Omental fat pad (tissue), 4 donors: ENCODE results near the gene DNM1. TPM values are rescaled to one million over a fixed set of nuclear protein-coding genes. Genes with fewer than 3 reads are reported as not detected.
"Not testable (repeated sequence)": the region's sequence is repeated elsewhere in the genome, so short reads cannot be mapped to it uniquely, and the experiment has no call there.

Source experiments
- ATAC-seq: fragments of 150-250 bp; one replicate; pipeline ENCODE4 v1.9.1; 2016; ENCODE audit warnings: mild to moderate bottlenecking, moderate library complexity; ENCODE audit not compliant: low FRiP score
- DNase-seq: peaks from one replicate; pipeline ENCODE4 v3.0.0-alpha.2; 2019; ENCODE audit warnings: low spot score
- CTCF ChIP-seq, 3 donors: fragments of 450-650 bp; IDR thresholded peaks; one replicate each; pipeline ENCODE4 v1.5.1; 2016 to 2017; ENCODE audit warnings: antibody characterized with exemption in 3 of 3, mild to moderate bottlenecking in 3 of 3, moderate library complexity in 2 of 3
- total RNA-seq, 4 donors: library from RNA; depleted of rRNA; stranded (reverse); fragments of >200 nt; gene quantifications; one replicate each; pipeline ENCODE4 v1.1.0, GENCODE V29; 2016

Gene DNM1
- total RNA-seq, 4 donors from 2014 or later, result 4.0 to 60.5 (median 20.0) TPM

- TF ChIP-seq CTCF (IDR thresholded peaks at IDR 0.05), result no peak
- DNase-seq, result no peak
- no peak for ATAC-seq
These were observed 18.8 kb downstream of the DNM1 start for GRCh38 chr9:128222026-128222425.

GRCh38 chr9:128222880-128223670 is 19.9 kb downstream of the DNM1 start:
- TF ChIP-seq CTCF (IDR thresholded peaks at IDR 0.05), result no peak
- no peak for ATAC-seq
- DNase-seq, result no peak

- TF ChIP-seq CTCF (IDR thresholded peaks at IDR 0.05), result no peak
- DNase-seq, result no peak
- ATAC-seq, result no peak
These were observed 21.7 kb downstream of the DNM1 start for GRCh38 chr9:128224877-128225276.

GRCh38 chr9:128225770-128226411 is 22.7 kb downstream of the DNM1 start:
- ATAC-seq (no peak), DNase-seq (no peak)
- no peak for TF ChIP-seq CTCF (IDR thresholded peaks at IDR 0.05)

GRCh38 chr9:128226412-128226801 is 23.2 kb downstream of the DNM1 start:
- DNase-seq (no peak), ATAC-seq (no peak)
- TF ChIP-seq CTCF (IDR thresholded peaks at IDR 0.05), result no peak

GRCh38 chr9:128230897-128231296 is 27.7 kb downstream of the DNM1 start:
- ATAC-seq, DNase-seq: not testable (repeated sequence)

- no peak for TF ChIP-seq CTCF (IDR thresholded peaks at IDR 0.05)
- ATAC-seq, result no peak
- DNase-seq, result no peak
These were observed 28.7 kb downstream of the DNM1 start for GRCh38 chr9:128231638-128232527.
